H9 (cell line): ENCODE data around the gene SLC11A1. TPM values are rescaled to one million over a fixed set of nuclear protein-coding genes. Genes with fewer than 3 reads are reported as not detected.

ENCODE experiments used
- DNase-seq: peaks from one replicate; pipeline ENCODE4 v3.0.0-alpha.2; 2017
- H2AFZ ChIP-seq: one replicate; pipeline ENCODE4 v1.6.1; 2013; ENCODE audit warnings: mild to moderate bottlenecking, low read length, control low read depth, moderate library complexity
- H2AK5ac ChIP-seq: 2 replicates; pipeline ENCODE4 v1.6.1; 2013; ENCODE audit warnings: low read length, control low read depth, mixed read lengths; ENCODE audit not compliant: insufficient read length
- H2BK120ac ChIP-seq: one replicate; pipeline ENCODE4 v1.6.1; 2013; ENCODE audit warnings: low read depth, mild to moderate bottlenecking, low read length, control low read depth, inconsistent platforms; ENCODE audit not compliant: poor library complexity, severe bottlenecking
- H2BK12ac ChIP-seq: 2 replicates; pipeline ENCODE4 v1.6.1; 2013; ENCODE audit warnings: low read length, control low read depth, mixed read lengths, low read depth; ENCODE audit not compliant: insufficient read length
- H2BK15ac ChIP-seq: 2 replicates; pipeline ENCODE4 v1.6.1; 2013; ENCODE audit warnings: low read depth, low read length, control low read depth
- H2BK20ac ChIP-seq: one replicate; pipeline ENCODE4 v1.6.1; 2013; ENCODE audit warnings: low read depth, mild to moderate bottlenecking, low read length, control low read depth, inconsistent platforms; ENCODE audit not compliant: poor library complexity, severe bottlenecking
- H2BK5ac ChIP-seq: 2 replicates; pipeline ENCODE4 v1.6.1; 2013; ENCODE audit warnings: low read length, control low read depth, mixed read lengths; ENCODE audit not compliant: insufficient read length
- H3K14ac ChIP-seq: 2 replicates; pipeline ENCODE4 v1.6.1; 2013; ENCODE audit warnings: low read length, control low read depth; ENCODE audit not compliant: insufficient read depth
- H3K18ac ChIP-seq: 2 replicates; pipeline ENCODE4 v1.6.1; 2013; ENCODE audit warnings: low read depth, mild to moderate bottlenecking, mixed read lengths, low read length, control low read depth; ENCODE audit not compliant: insufficient read length
- H3K23ac ChIP-seq: 2 replicates; pipeline ENCODE4 v1.6.1; 2013; ENCODE audit warnings: low read length, control low read depth, mixed read lengths, low read depth; ENCODE audit not compliant: insufficient read length
- H3K23me2 ChIP-seq: 2 replicates; pipeline ENCODE4 v1.6.1; 2013; ENCODE audit warnings: low read depth, mild to moderate bottlenecking, mixed read lengths, low read length, control low read depth; ENCODE audit not compliant: insufficient read length, poor library complexity, severe bottlenecking
- H3K27ac ChIP-seq: 2 replicates; pipeline ENCODE4 v1.5.1; 2013; ENCODE audit warnings: low read length, control low read depth, mixed read lengths, low read depth; ENCODE audit not compliant: insufficient read length
- H3K27me3 ChIP-seq: 2 replicates; pipeline ENCODE4 v1.6.1; 2013; ENCODE audit warnings: low read length, control low read depth, inconsistent platforms; ENCODE audit not compliant: insufficient read depth
- H3K4ac ChIP-seq: 2 replicates; pipeline ENCODE4 v1.6.1; 2013; ENCODE audit warnings: low read depth, mild to moderate bottlenecking, control low read depth, inconsistent platforms, low read length, moderate library complexity
- H3K4me1 ChIP-seq: 2 replicates; pipeline ENCODE4 v1.6.1; 2013; ENCODE audit warnings: low read length, control low read depth, inconsistent platforms; ENCODE audit not compliant: insufficient read depth
- H3K4me2 ChIP-seq: 2 replicates; pipeline ENCODE4 v1.6.1; 2013; ENCODE audit warnings: low read length, control low read depth, mixed read lengths; ENCODE audit not compliant: insufficient read length, insufficient read depth
- H3K56ac ChIP-seq: 2 replicates; pipeline ENCODE4 v1.6.1; 2013; ENCODE audit warnings: low read depth, mild to moderate bottlenecking, mixed read lengths, low read length, control low read depth; ENCODE audit not compliant: insufficient read length
- H3K79me1 ChIP-seq: 2 replicates; pipeline ENCODE4 v1.6.1; 2013; ENCODE audit warnings: low read depth, mild to moderate bottlenecking, moderate library complexity, low read length, control low read depth, inconsistent platforms; ENCODE audit not compliant: insufficient read depth, poor library complexity, severe bottlenecking
- H3K79me2 ChIP-seq: 2 replicates; pipeline ENCODE4 v1.6.1; 2013; ENCODE audit warnings: low read length, control low read depth, inconsistent platforms; ENCODE audit not compliant: insufficient read depth
- H3K9ac ChIP-seq: 2 replicates; pipeline ENCODE4 v1.6.1; 2013; ENCODE audit warnings: low read length, control low read depth, mixed read lengths; ENCODE audit not compliant: insufficient read length; ENCODE audit errors: extremely low read depth
- H3K9me3 ChIP-seq: one replicate; pipeline ENCODE4 v1.6.1; 2013; ENCODE audit warnings: low read depth, low read length, inconsistent platforms; ENCODE audit not compliant: control insufficient read depth
- H3T11ph ChIP-seq: one replicate; pipeline ENCODE4 v1.6.1; 2013; ENCODE audit warnings: mild to moderate bottlenecking, low read length, control low read depth, inconsistent platforms
- H4K20me1 ChIP-seq: one replicate; pipeline ENCODE4 v1.6.1; 2013; ENCODE audit not compliant: control insufficient read depth, insufficient read length, insufficient read depth
- H4K5ac ChIP-seq: 2 replicates; pipeline ENCODE4 v1.6.1; 2013; ENCODE audit warnings: low read depth, mild to moderate bottlenecking, mixed read lengths, low read length, control low read depth; ENCODE audit not compliant: insufficient read length
- H4K8ac ChIP-seq: replicated peaks from 2 replicates; pipeline ENCODE4 v1.6.1; 2013; ENCODE audit warnings: low read length, control low read depth, mixed read lengths, low read depth; ENCODE audit not compliant: insufficient read length
- H4K91ac ChIP-seq: 2 replicates; pipeline ENCODE4 v1.6.1; 2013; ENCODE audit warnings: low read depth, mild to moderate bottlenecking, moderate library complexity, mixed read lengths, low read length, control low read depth; ENCODE audit not compliant: insufficient read length
- H3K27ac Mint-ChIP-seq, 3 experiments: 2 replicates in 2 of 3; 3 replicates in 1 of 3; pipeline ENCODE4 v1.8.0; 2020 to 2021; ENCODE audit warnings: mixed read lengths in 3 of 3, mild to moderate bottlenecking in 1 of 3, moderate library complexity in 1 of 3
- H3K27me3 Mint-ChIP-seq: 2 replicates; pipeline ENCODE4 v1.8.0; 2021; ENCODE audit warnings: low read depth, mild to moderate bottlenecking, moderate library complexity, mixed read lengths
- H3K36me3 Mint-ChIP-seq, 3 experiments: 2 replicates in 2 of 3; 3 replicates in 1 of 3; pipeline ENCODE4 v1.8.0; 2020 to 2021; ENCODE audit warnings: low read depth in 3 of 3, mixed read lengths in 3 of 3; ENCODE audit not compliant: insufficient read depth in 1 of 3
- H3K4me1 Mint-ChIP-seq, 2 experiments: 2 replicates each; pipeline ENCODE4 v1.8.0; 2020; ENCODE audit warnings: mixed read lengths in 2 of 2
- H3K4me3 Mint-ChIP-seq, 2 experiments: 2 replicates in 1 of 2; 3 replicates in 1 of 2; pipeline ENCODE4 v1.8.0; 2020 to 2021; ENCODE audit warnings: mild to moderate bottlenecking in 2 of 2, mixed read lengths in 2 of 2, moderate library complexity in 1 of 2
- H3K9me3 Mint-ChIP-seq, 2 experiments: 2 replicates in 1 of 2; 3 replicates in 1 of 2; pipeline ENCODE4 v1.8.0; 2020; ENCODE audit warnings: mild to moderate bottlenecking in 2 of 2, mixed read lengths in 2 of 2, moderate library complexity in 1 of 2
- WGBS: extraction: QIAGEN DNeasy Blood & Tissue Kit; methylation state at CpG from one replicate; pipeline ENCODE4 v1.1.7; 2013; ENCODE audit warnings: missing lambda C conversion rate, low lambda C conversion rate, mixed read lengths; ENCODE audit not compliant: insufficient read length; ENCODE audit errors: extremely low coverage; 5-methylcytosine and 5-hydroxymethylcytosine counted together
- total RNA-seq: library from RNA; stranded (reverse); gene quantifications from 2 replicates; pipeline ENCODE4 v1.2.1, GENCODE V29; 2021
- TF ChIP-seq, protein P1 (sequence below): fragments of 200-600 bp; sonication (generic); conservative IDR thresholded peaks from 3 replicates; pipeline ENCODE4 v1.8.0; 2021; ENCODE audit warnings: antibody characterized with exemption, mild to moderate bottlenecking

Gene SLC11A1
- total RNA-seq, 1 experiment from 2014 or later: 0.11 TPM

DNA sequence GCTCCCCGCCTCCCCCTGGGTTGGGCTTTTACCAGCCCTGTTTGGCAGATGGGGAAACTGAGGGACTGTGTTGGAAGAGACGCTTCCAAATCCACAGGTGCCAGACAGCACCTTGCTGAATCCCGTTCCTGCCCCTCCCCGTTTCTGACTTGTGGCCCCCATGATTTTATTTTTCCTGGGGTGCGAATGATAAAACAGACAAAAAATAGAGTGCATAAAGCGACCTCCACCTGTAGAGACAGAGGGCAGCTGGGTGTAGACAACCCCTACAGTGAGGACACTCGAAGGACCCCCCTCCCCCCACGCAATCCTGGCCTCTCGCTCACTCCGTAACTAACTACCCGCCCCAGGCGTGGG lies 15.4 kb downstream of the SLC11A1 start:
- Mint-ChIP-seq H3K27me3 (peaks cover 43% of the 10 kb centered on the region), H3K4me3 (peak overlapping the region; percentile 83 to 89), H3K27ac (no peak overlapping the region), H3K4me1 (peaks cover 26 to 45% of the 10 kb centered on the region in 2 experiments), H3K36me3 (peaks cover 0 to 3% (median 2%) of the 10 kb centered on the region in 3 experiments; a peak in 3 of 7 replicates), H3K9me3 (no peaks in the 10 kb centered on the region)
- peaks cover 20% of the 10 kb centered on the region for H3K27me3 ChIP-seq
- no peak overlapping the region for H2BK120ac ChIP-seq
- H3K4me1 ChIP-seq: no peaks in the 10 kb centered on the region; the same call in 1 of the 2 replicates
- peaks cover 34% of the 10 kb centered on the region for H3K23me2 ChIP-seq
- no peak overlapping the region for H4K91ac ChIP-seq
- H2BK12ac ChIP-seq: no peak overlapping the region
- no peaks in the 10 kb centered on the region for H3K79me1 ChIP-seq
- H3K23ac ChIP-seq: no peak overlapping the region
- H4K5ac ChIP-seq: no peak overlapping the region
- no peaks in the 10 kb centered on the region for H3K9me3 ChIP-seq
- H3K14ac ChIP-seq: no peak overlapping the region
- H2AK5ac ChIP-seq: no peak overlapping the region
- no peaks in the 10 kb centered on the region for H3K79me2 ChIP-seq
- H3K4me2 ChIP-seq: peak overlapping the region; percentile 93
- no CpG with 5 or more reads among the region's 12 CpGs for WGBS
- H3K18ac ChIP-seq: no peak overlapping the region
- H2BK5ac ChIP-seq: no peak overlapping the region
- H3K9ac ChIP-seq: no peak overlapping the region
- no peak overlapping the region for H3K56ac ChIP-seq
- H3T11ph ChIP-seq: no peak overlapping the region
- H3K27ac ChIP-seq: no peak overlapping the region
- H2AFZ ChIP-seq: no peak overlapping the region
- H2BK15ac ChIP-seq: no peak overlapping the region
- TF ChIP-seq, protein P1, sequence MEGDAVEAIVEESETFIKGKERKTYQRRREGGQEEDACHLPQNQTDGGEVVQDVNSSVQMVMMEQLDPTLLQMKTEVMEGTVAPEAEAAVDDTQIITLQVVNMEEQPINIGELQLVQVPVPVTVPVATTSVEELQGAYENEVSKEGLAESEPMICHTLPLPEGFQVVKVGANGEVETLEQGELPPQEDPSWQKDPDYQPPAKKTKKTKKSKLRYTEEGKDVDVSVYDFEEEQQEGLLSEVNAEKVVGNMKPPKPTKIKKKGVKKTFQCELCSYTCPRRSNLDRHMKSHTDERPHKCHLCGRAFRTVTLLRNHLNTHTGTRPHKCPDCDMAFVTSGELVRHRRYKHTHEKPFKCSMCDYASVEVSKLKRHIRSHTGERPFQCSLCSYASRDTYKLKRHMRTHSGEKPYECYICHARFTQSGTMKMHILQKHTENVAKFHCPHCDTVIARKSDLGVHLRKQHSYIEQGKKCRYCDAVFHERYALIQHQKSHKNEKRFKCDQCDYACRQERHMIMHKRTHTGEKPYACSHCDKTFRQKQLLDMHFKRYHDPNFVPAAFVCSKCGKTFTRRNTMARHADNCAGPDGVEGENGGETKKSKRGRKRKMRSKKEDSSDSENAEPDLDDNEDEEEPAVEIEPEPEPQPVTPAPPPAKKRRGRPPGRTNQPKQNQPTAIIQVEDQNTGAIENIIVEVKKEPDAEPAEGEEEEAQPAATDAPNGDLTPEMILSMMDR: no peak
- H3K4ac ChIP-seq: no peak overlapping the region
- H2BK20ac ChIP-seq: no peak overlapping the region
- DNase-seq: no peak
- H4K20me1 ChIP-seq: no peaks in the 10 kb centered on the region
- no peak overlapping the region for H4K8ac ChIP-seq
